Measurements from ENCODE around the gene LMTK2. TPM values are rescaled to one million over a fixed set of nuclear protein-coding genes. Genes with fewer than 3 reads are reported as not detected.

LMTK2 gene
- polyA plus RNA-seq, 2 donors, result 7.0 to 9.2 TPM

- Histone ChIP-seq H3K4me3 (ENCODE audit: low read depth in 1 of 2, low read length in 2 of 2) (no peak overlapping the region), H3K9me3 (ENCODE audit: control insufficient read depth in 2 of 2, insufficient read depth in 1 of 2, low read depth in 1 of 2, low read length in 1 of 2) (no peaks in the 10 kb centered on the region), H3K36me3 (ENCODE audit: control insufficient read depth in 2 of 2, insufficient read depth in 2 of 2, low read length in 1 of 2) (peaks cover 0 to 19% of the 10 kb centered on the region in 2 donors), H3K4me1 (ENCODE audit: control insufficient read depth in 2 of 2, insufficient read depth in 2 of 2, low read length in 1 of 2) (no peaks in the 10 kb centered on the region), H3K27me3 (ENCODE audit: control insufficient read depth in 1 of 2, insufficient read depth in 2 of 2, low read length in 2 of 2) (no peaks in the 10 kb centered on the region), H3K27ac (ENCODE audit: low read depth in 2 of 2, low read length in 1 of 2) (no peak overlapping the region)
- WGBS, 2 donors, result 91 to 93% methylated on average over 5 of the region's 5 CpGs
Measured at GRCh38 chr7:98148607-98149006, 41.9 kb downstream of the LMTK2 start.

- H3K27ac ChIP-seq (ENCODE audit: low read depth in 2 of 2, low read length in 1 of 2), result no peak overlapping the region
- H3K27me3 ChIP-seq (ENCODE audit: control insufficient read depth in 1 of 2, insufficient read depth in 2 of 2, low read length in 2 of 2), result no peaks in the 10 kb centered on the region
- WGBS, 2 donors, result 93 to 96% methylated on average over 6 of the region's 6 CpGs
Measured at GRCh38 chr7:98149116-98149692, 42.5 kb downstream of the LMTK2 start.

GRCh38 chr7:98151884-98152283 lies 45.2 kb downstream of the LMTK2 start:
- Histone ChIP-seq H3K9me3 (ENCODE audit: control insufficient read depth in 2 of 2, insufficient read depth in 1 of 2, low read depth in 1 of 2, low read length in 1 of 2) (no peaks in the 10 kb centered on the region), H3K36me3 (ENCODE audit: control insufficient read depth in 2 of 2, insufficient read depth in 2 of 2, low read length in 1 of 2) (peaks cover 3 to 21% of the 10 kb centered on the region in 2 donors), H3K27ac (ENCODE audit: low read depth in 2 of 2, low read length in 1 of 2) (no peak overlapping the region), H3K27me3 (ENCODE audit: control insufficient read depth in 1 of 2, insufficient read depth in 2 of 2, low read length in 2 of 2) (no peaks in the 10 kb centered on the region), H3K4me3 (ENCODE audit: low read depth in 1 of 2, low read length in 2 of 2) (no peak overlapping the region), H3K4me1 (ENCODE audit: control insufficient read depth in 2 of 2, insufficient read depth in 2 of 2, low read length in 1 of 2) (no peaks in the 10 kb centered on the region)
- WGBS, 2 donors, result 94 to 95% methylated on average over 5 of the region's 5 CpGs

More at GRCh38 chr7:98149116-98149692, 42.5 kb downstream of the LMTK2 start:
- Histone ChIP-seq H3K36me3 (ENCODE audit: control insufficient read depth in 2 of 2, insufficient read depth in 2 of 2, low read length in 1 of 2) (peaks cover 0 to 19% of the 10 kb centered on the region in 2 donors), H3K4me1 (ENCODE audit: control insufficient read depth in 2 of 2, insufficient read depth in 2 of 2, low read length in 1 of 2) (no peaks in the 10 kb centered on the region), H3K9me3 (ENCODE audit: control insufficient read depth in 2 of 2, insufficient read depth in 1 of 2, low read depth in 1 of 2, low read length in 1 of 2) (no peaks in the 10 kb centered on the region), H3K4me3 (ENCODE audit: low read depth in 1 of 2, low read length in 2 of 2) (no peak overlapping the region)

GRCh38 chr7:98156700-98157099 lies 50.0 kb downstream of the LMTK2 start:
- Histone ChIP-seq H3K4me3 (ENCODE audit: low read depth in 1 of 2, low read length in 2 of 2) (no peak overlapping the region), H3K4me1 (ENCODE audit: control insufficient read depth in 2 of 2, insufficient read depth in 2 of 2, low read length in 1 of 2) (no peaks in the 10 kb centered on the region)

GRCh38 chr7:98157761-98158160 lies 51.1 kb downstream of the LMTK2 start:
- Histone ChIP-seq H3K9me3 (ENCODE audit: control insufficient read depth in 2 of 2, insufficient read depth in 1 of 2, low read depth in 1 of 2, low read length in 1 of 2) (no peaks in the 10 kb centered on the region), H3K4me1 (ENCODE audit: control insufficient read depth in 2 of 2, insufficient read depth in 2 of 2, low read length in 1 of 2) (no peaks in the 10 kb centered on the region), H3K27me3 (ENCODE audit: control insufficient read depth in 1 of 2, insufficient read depth in 2 of 2, low read length in 2 of 2) (no peaks in the 10 kb centered on the region), H3K27ac (ENCODE audit: low read depth in 2 of 2, low read length in 1 of 2) (no peak overlapping the region), H3K36me3 (ENCODE audit: control insufficient read depth in 2 of 2, insufficient read depth in 2 of 2, low read length in 1 of 2) (peaks cover 8 to 13% of the 10 kb centered on the region in 2 donors), H3K4me3 (ENCODE audit: low read depth in 1 of 2, low read length in 2 of 2) (no peak overlapping the region)
- WGBS, 2 donors, result 88 to 91% methylated on average over 4 of the region's 4 CpGs

More at GRCh38 chr7:98156700-98157099, 50.0 kb downstream of the LMTK2 start:
- Histone ChIP-seq H3K36me3 (ENCODE audit: control insufficient read depth in 2 of 2, insufficient read depth in 2 of 2, low read length in 1 of 2) (peaks cover 8 to 20% of the 10 kb centered on the region in 2 donors), H3K9me3 (ENCODE audit: control insufficient read depth in 2 of 2, insufficient read depth in 1 of 2, low read depth in 1 of 2, low read length in 1 of 2) (no peaks in the 10 kb centered on the region), H3K27me3 (ENCODE audit: control insufficient read depth in 1 of 2, insufficient read depth in 2 of 2, low read length in 2 of 2) (no peaks in the 10 kb centered on the region), H3K27ac (ENCODE audit: low read depth in 2 of 2, low read length in 1 of 2) (no peak overlapping the region)
- WGBS, 2 donors, result 95 to 97% methylated on average over 5 of the region's 5 CpGs

GRCh38 chr7:98162758-98163157 lies 56.1 kb downstream of the LMTK2 start:
- peaks cover 0 to 8% of the 10 kb centered on the region in 2 donors for H3K4me1 ChIP-seq (ENCODE audit: control insufficient read depth in 2 of 2, insufficient read depth in 2 of 2, low read length in 1 of 2)
- H3K27me3 ChIP-seq (ENCODE audit: control insufficient read depth in 1 of 2, insufficient read depth in 2 of 2, low read length in 2 of 2), result no peaks in the 10 kb centered on the region
- no peaks in the 10 kb centered on the region for H3K9me3 ChIP-seq (ENCODE audit: control insufficient read depth in 2 of 2, insufficient read depth in 1 of 2, low read depth in 1 of 2, low read length in 1 of 2)
- H3K4me3 ChIP-seq (ENCODE audit: low read depth in 1 of 2, low read length in 2 of 2), result no peak overlapping the region
- H3K36me3 ChIP-seq (ENCODE audit: control insufficient read depth in 2 of 2, insufficient read depth in 2 of 2, low read length in 1 of 2), result peaks cover 4 to 9% of the 10 kb centered on the region in 2 donors
- H3K27ac ChIP-seq (ENCODE audit: low read depth in 2 of 2, low read length in 1 of 2), result no peak overlapping the region
- 62 to 68% methylated on average over 3 of the region's 3 CpGs for WGBS, 2 donors

GRCh38 chr7:98163269-98163668 lies 56.6 kb downstream of the LMTK2 start:
- peaks cover 4 to 11% of the 10 kb centered on the region in 2 donors for H3K36me3 ChIP-seq (ENCODE audit: control insufficient read depth in 2 of 2, insufficient read depth in 2 of 2, low read length in 1 of 2)
- H3K4me3 ChIP-seq (ENCODE audit: low read depth in 1 of 2, low read length in 2 of 2), result no peak overlapping the region
- H3K27me3 ChIP-seq (ENCODE audit: control insufficient read depth in 1 of 2, insufficient read depth in 2 of 2, low read length in 2 of 2), result no peaks in the 10 kb centered on the region
- WGBS, 2 donors, result 70 to 83% methylated on average over 7 of the region's 7 CpGs
- no peaks in the 10 kb centered on the region for H3K9me3 ChIP-seq (ENCODE audit: control insufficient read depth in 2 of 2, insufficient read depth in 1 of 2, low read depth in 1 of 2, low read length in 1 of 2)
- no peak overlapping the region for H3K27ac ChIP-seq (ENCODE audit: low read depth in 2 of 2, low read length in 1 of 2)
- H3K4me1 ChIP-seq (ENCODE audit: control insufficient read depth in 2 of 2, insufficient read depth in 2 of 2, low read length in 1 of 2), result peaks cover 0 to 8% of the 10 kb centered on the region in 2 donors

- Histone ChIP-seq H3K9me3 (ENCODE audit: control insufficient read depth in 2 of 2, insufficient read depth in 1 of 2, low read depth in 1 of 2, low read length in 1 of 2) (no peaks in the 10 kb centered on the region), H3K4me1 (ENCODE audit: control insufficient read depth in 2 of 2, insufficient read depth in 2 of 2, low read length in 1 of 2) (peaks cover 0 to 8% of the 10 kb centered on the region in 2 donors), H3K36me3 (ENCODE audit: control insufficient read depth in 2 of 2, insufficient read depth in 2 of 2, low read length in 1 of 2) (peaks cover 4 to 11% of the 10 kb centered on the region in 2 donors), H3K27me3 (ENCODE audit: control insufficient read depth in 1 of 2, insufficient read depth in 2 of 2, low read length in 2 of 2) (no peaks in the 10 kb centered on the region), H3K27ac (ENCODE audit: low read depth in 2 of 2, low read length in 1 of 2) (no peak overlapping the region), H3K4me3 (ENCODE audit: low read depth in 1 of 2, low read length in 2 of 2) (no peak overlapping the region)
- WGBS, 2 donors, result 61 to 62% methylated on average over 16 of the region's 16 CpGs
Measured at GRCh38 chr7:98163704-98164494, 57.2 kb downstream of the LMTK2 start.

- no peak overlapping the region for H3K27ac ChIP-seq (ENCODE audit: low read depth in 2 of 2, low read length in 1 of 2)
- no peaks in the 10 kb centered on the region for H3K27me3 ChIP-seq (ENCODE audit: control insufficient read depth in 1 of 2, insufficient read depth in 2 of 2, low read length in 2 of 2)
- H3K9me3 ChIP-seq (ENCODE audit: control insufficient read depth in 2 of 2, insufficient read depth in 1 of 2, low read depth in 1 of 2, low read length in 1 of 2), result no peaks in the 10 kb centered on the region
- 71 to 79% methylated on average over 15 to 18 of the region's 18 CpGs for WGBS, 2 donors
- no peak overlapping the region for H3K4me3 ChIP-seq (ENCODE audit: low read depth in 1 of 2, low read length in 2 of 2)
- peaks cover 0 to 8% of the 10 kb centered on the region in 2 donors for H3K36me3 ChIP-seq (ENCODE audit: control insufficient read depth in 2 of 2, insufficient read depth in 2 of 2, low read length in 1 of 2)
- H3K4me1 ChIP-seq (ENCODE audit: control insufficient read depth in 2 of 2, insufficient read depth in 2 of 2, low read length in 1 of 2), result peaks cover 0 to 8% of the 10 kb centered on the region in 2 donors
Measured at GRCh38 chr7:98165827-98166667, 59.4 kb downstream of the LMTK2 start.

Measured in esophagus (tissue), 2 donors.